GM21529 (cell line): Measurements from ENCODE around the gene MANSC1.

Experiments used
- ATAC-seq: cut with Tn5 transposase; IDR thresholded peaks from one replicate; pipeline ENCODE4 v1.9.1; 2021; ENCODE audit not compliant: unreplicated experiment

Gene MANSC1

GRCh38 chr12:12349711-12350665 is at the start of gene MANSC1:
TSS of gene MANSC1 (minus strand) at chr12:12350242. CDS start at chr12:12343314, 6,928 bp downstream.
- no peak for ATAC-seq

GRCh38 chr12:12399161-12399560 is 49.1 kb upstream of the MANSC1 start:
- no peak for ATAC-seq

GRCh38 chr12:12398026-12398859 is 48.2 kb upstream of the MANSC1 start:
- ATAC-seq, result no peak

GRCh38 chr12:12397184-12397583 is 47.1 kb upstream of the MANSC1 start:
- ATAC-seq, result no peak

GRCh38 chr12:12396694-12397093 is 46.7 kb upstream of the MANSC1 start:
- no peak for ATAC-seq

- no peak for ATAC-seq
Observed at GRCh38 chr12:12393171-12393570, 43.1 kb upstream of the MANSC1 start.

- ATAC-seq, result no peak
Observed at GRCh38 chr12:12392413-12392812, 42.4 kb upstream of the MANSC1 start.

GRCh38 chr12:12387501-12387900 is 37.5 kb upstream of the MANSC1 start:
- no peak for ATAC-seq

GRCh38 chr12:12384571-12385340 is 34.7 kb upstream of the MANSC1 start:
- ATAC-seq, result no peak

- no peak for ATAC-seq
Observed at GRCh38 chr12:12381982-12382381, 31.9 kb upstream of the MANSC1 start.

- ATAC-seq, result no peak
Observed at GRCh38 chr12:12380949-12381593, 31.0 kb upstream of the MANSC1 start.

GRCh38 chr12:12379831-12380730 is 30.0 kb upstream of the MANSC1 start:
- ATAC-seq, result no peak

GRCh38 chr12:12378616-12379015 is 28.6 kb upstream of the MANSC1 start:
- no peak for ATAC-seq

GRCh38 chr12:12376646-12377448 is 26.8 kb upstream of the MANSC1 start:
- ATAC-seq, result no peak

GRCh38 chr12:12372946-12373722 is 23.1 kb upstream of the MANSC1 start:
- no peak for ATAC-seq

GRCh38 chr12:12367482-12367998 is 17.5 kb upstream of the MANSC1 start:
- ATAC-seq, result no peak

GRCh38 chr12:12366701-12367481 is 16.8 kb upstream of the MANSC1 start:
- ATAC-seq, result no peak
